GM21447 (cell line): ENCODE data around the gene LRTM2.

Source experiments
- ATAC-seq: cut with Tn5 transposase; IDR thresholded peaks from one replicate; pipeline ENCODE4 v1.9.1; 2021; ENCODE audit not compliant: unreplicated experiment

Gene LRTM2

GRCh38 chr12:1864456-1864855 is 44.1 kb downstream of the LRTM2 start:
- no peak for ATAC-seq

- no peak for ATAC-seq
Observed at GRCh38 chr12:1864867-1865266, 44.5 kb downstream of the LRTM2 start.

- ATAC-seq = no peak
Observed at GRCh38 chr12:1865284-1865866, 45.0 kb downstream of the LRTM2 start.

GRCh38 chr12:1869145-1869544 is 48.8 kb downstream of the LRTM2 start:
- ATAC-seq = no peak

GRCh38 chr12:1870086-1870485 is 49.7 kb downstream of the LRTM2 start:
- ATAC-seq = no peak

GRCh38 chr12:1870998-1871917 is 50.9 kb downstream of the LRTM2 start:
- ATAC-seq = no peak

- no peak for ATAC-seq
Observed at GRCh38 chr12:1872001-1872400, 51.6 kb downstream of the LRTM2 start.

GRCh38 chr12:1872448-1872847 is 52.1 kb downstream of the LRTM2 start:
- ATAC-seq = no peak

GRCh38 chr12:1873531-1874510 is 53.5 kb downstream of the LRTM2 start:
- ATAC-seq = no peak

- ATAC-seq = no peak
Observed at GRCh38 chr12:1875608-1876007, 55.2 kb downstream of the LRTM2 start.

- no peak for ATAC-seq
Observed at GRCh38 chr12:1876086-1876485, 55.7 kb downstream of the LRTM2 start.

- ATAC-seq = no peak
Observed at GRCh38 chr12:1877169-1877878, 57.0 kb downstream of the LRTM2 start.

GRCh38 chr12:1878214-1878613 is 57.8 kb downstream of the LRTM2 start:
- no peak for ATAC-seq

GRCh38 chr12:1878695-1879094 is 58.3 kb downstream of the LRTM2 start:
- ATAC-seq = no peak

GRCh38 chr12:1879633-1880032 is 59.3 kb downstream of the LRTM2 start:
- no peak for ATAC-seq

GRCh38 chr12:1880153-1880845 is 59.9 kb downstream of the LRTM2 start:
- no peak for ATAC-seq

- ATAC-seq = no peak
Observed at GRCh38 chr12:1880876-1881275, 60.5 kb downstream of the LRTM2 start.

- ATAC-seq = no peak
Observed at GRCh38 chr12:1881301-1881700, 60.9 kb downstream of the LRTM2 start.

GRCh38 chr12:1881936-1882335 is 61.6 kb downstream of the LRTM2 start:
- ATAC-seq = no peak

GRCh38 chr12:1882405-1882804 is 62.0 kb downstream of the LRTM2 start:
- no peak for ATAC-seq
